Adipocyte (in vitro differentiated cells): Measurements from ENCODE around the gene RUSF1.
"Not testable (repeated sequence)": the region's sequence is repeated elsewhere in the genome, so short reads cannot be mapped to it uniquely, and the experiment has no call there.

Source experiments
- DNase-seq: peaks from one replicate; pipeline ENCODE4 v3.0.0-alpha.2; 2015; ENCODE audit warnings: low read depth
- H3K27me3 ChIP-seq: replicated peaks from 2 replicates; pipeline ENCODE4 v1.7.0; 2013; ENCODE audit warnings: mild to moderate bottlenecking, low read length, moderate library complexity; ENCODE audit not compliant: control insufficient read depth, insufficient read depth
- H3K36me3 ChIP-seq: 2 replicates; pipeline ENCODE4 v1.7.0; 2013; ENCODE audit warnings: low read length, mild to moderate bottlenecking, moderate library complexity; ENCODE audit not compliant: control insufficient read depth, insufficient read depth, severe bottlenecking
- H3K4me1 ChIP-seq: 2 replicates; pipeline ENCODE4 v1.7.0; 2013; ENCODE audit warnings: mild to moderate bottlenecking, low read length, moderate library complexity; ENCODE audit not compliant: control insufficient read depth, insufficient read depth
- H3K4me3 ChIP-seq: 2 replicates; pipeline ENCODE4 v1.7.0; 2013; ENCODE audit warnings: mild to moderate bottlenecking, low read length, moderate library complexity
- H3K9ac ChIP-seq: 2 replicates; pipeline ENCODE4 v1.7.0; 2013; ENCODE audit warnings: mild to moderate bottlenecking, low read length, moderate library complexity
- H3K9me3 ChIP-seq: 2 replicates; pipeline ENCODE4 v1.7.0; 2013; ENCODE audit warnings: mild to moderate bottlenecking, low read length, moderate library complexity; ENCODE audit not compliant: control insufficient read depth

The RUSF1 gene

DNA sequence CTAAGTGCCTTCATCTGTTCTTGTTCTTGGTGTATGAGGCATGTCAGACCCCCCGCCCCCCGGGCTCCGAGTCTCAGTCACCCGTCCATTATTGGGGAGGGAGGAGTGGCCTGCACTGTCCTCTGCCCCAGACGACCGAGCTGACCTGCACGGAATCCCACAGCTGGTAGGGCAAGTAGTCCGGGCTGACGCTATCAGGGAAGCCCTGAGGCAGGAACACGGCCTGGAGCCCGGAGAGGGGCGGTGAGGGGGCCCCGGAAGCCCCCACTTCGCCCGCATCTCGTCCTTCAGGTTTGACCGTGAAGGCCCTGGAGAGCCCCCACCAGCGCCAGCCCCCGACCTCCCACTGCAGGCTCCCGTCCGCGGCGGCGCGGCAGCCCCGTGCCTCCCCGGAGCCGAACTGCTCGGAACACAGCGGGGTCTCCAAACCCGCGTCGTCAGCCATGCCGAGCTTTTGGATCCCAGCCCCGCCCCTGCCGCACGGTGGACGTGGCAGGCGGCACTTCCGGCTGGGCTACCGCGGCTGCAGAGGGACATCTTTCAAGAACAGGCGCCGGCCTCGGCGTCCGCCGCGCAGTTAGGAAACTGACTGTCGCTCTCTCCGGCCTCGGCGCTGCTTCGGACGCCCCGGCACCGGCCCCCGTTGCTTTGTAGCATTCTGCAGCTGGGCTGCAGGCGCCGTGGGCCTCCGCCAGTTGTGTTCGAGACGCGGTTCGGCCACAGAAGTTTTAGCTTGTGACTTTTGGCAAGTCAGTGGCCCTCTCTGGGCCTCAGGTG is at the start of gene RUSF1:
TSS of gene RUSF1 (minus strand) at position 463 of the 777 bp plus-strand sequence. CDS start at position 445, 18 bp downstream.
- H3K36me3 ChIP-seq = no peaks in the 10 kb centered on the region
- peak within 1 kb of the TSS; percentile 95 for H3K4me3 ChIP-seq
- H3K4me1 ChIP-seq = peaks cover 21% of the 10 kb centered on the region
- H3K9ac ChIP-seq = peak within 1 kb of the TSS; percentile 92
- peak; percentile 95 for DNase-seq
- H3K27me3 ChIP-seq = no peaks in the 10 kb centered on the region
- H3K9me3 ChIP-seq = no peaks in the 10 kb centered on the region

DNA sequence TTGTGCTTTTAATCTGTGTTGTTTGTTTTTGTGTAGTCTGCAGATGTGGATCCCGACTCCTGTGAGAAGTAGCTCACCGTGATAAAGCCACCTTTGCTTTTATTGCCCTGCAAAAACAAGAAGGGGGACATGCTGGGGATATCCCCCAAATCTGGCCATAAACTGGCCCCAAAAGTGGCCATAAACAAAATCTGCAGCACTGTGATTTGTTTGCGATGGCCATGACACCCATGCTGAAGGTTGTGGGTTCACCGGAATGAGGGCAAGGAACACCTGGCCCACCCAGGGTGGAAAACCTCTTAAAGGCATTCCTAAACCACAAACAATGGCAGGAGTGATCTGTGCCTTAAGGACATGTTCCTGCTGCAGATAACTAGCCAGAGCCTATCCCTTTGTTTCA is 34.6 kb upstream of the RUSF1 start:
- DNase-seq = no peak
- no peak overlapping the region for H3K9ac ChIP-seq
- no peaks in the 10 kb centered on the region for H3K4me1 ChIP-seq
- no peak overlapping the region for H3K4me3 ChIP-seq
- no peaks in the 10 kb centered on the region for H3K27me3 ChIP-seq
- H3K9me3 ChIP-seq = peaks cover 13% of the 10 kb centered on the region
- H3K36me3 ChIP-seq = no peaks in the 10 kb centered on the region

DNA sequence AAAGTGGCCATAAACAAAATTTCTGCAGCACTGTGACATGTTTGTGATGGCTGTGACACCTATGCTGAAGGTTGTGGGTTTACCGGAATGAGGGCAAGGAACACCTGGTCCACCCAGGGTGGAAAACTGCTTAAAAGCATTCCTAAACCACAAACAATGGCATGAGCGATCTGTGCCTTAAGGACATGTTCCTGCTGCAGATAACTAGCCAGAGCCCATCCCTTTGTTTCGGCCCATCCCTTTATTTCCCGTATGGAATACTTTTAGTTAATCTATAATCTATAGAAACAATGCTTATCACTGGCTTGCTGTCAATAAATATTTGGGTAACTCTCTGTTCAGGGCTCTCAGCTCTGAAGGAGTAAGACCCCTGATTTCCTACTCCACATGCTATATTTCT is 31.6 kb upstream of the RUSF1 start:
- not testable (repeated sequence) for DNase-seq, H3K4me1 ChIP-seq, H3K9ac ChIP-seq, H3K27me3 ChIP-seq, H3K4me3 ChIP-seq, H3K36me3 ChIP-seq
- peaks cover 13% of the 10 kb centered on the region for H3K9me3 ChIP-seq

DNA sequence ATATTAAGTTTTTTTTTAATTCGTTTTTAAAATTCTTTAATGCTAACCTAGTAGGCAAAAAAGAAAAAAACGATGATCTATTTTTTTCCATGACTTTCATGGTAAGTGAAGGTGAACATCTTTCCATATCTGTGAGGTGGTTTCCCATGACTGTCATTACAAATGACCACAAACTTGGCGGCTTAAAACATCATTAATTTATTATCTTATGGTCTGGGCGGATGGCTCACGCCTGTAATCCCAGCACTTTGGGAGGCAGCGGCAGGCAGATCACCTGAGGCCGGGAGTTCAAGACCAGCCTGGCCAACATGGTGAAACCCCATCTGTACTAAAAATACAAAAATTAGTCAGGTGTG is 30.0 kb upstream of the RUSF1 start:
- H3K27me3 ChIP-seq, H3K36me3 ChIP-seq, H3K9ac ChIP-seq, H3K4me3 ChIP-seq, H3K4me1 ChIP-seq, DNase-seq: not testable (repeated sequence)
- peaks cover 13% of the 10 kb centered on the region for H3K9me3 ChIP-seq

DNA sequence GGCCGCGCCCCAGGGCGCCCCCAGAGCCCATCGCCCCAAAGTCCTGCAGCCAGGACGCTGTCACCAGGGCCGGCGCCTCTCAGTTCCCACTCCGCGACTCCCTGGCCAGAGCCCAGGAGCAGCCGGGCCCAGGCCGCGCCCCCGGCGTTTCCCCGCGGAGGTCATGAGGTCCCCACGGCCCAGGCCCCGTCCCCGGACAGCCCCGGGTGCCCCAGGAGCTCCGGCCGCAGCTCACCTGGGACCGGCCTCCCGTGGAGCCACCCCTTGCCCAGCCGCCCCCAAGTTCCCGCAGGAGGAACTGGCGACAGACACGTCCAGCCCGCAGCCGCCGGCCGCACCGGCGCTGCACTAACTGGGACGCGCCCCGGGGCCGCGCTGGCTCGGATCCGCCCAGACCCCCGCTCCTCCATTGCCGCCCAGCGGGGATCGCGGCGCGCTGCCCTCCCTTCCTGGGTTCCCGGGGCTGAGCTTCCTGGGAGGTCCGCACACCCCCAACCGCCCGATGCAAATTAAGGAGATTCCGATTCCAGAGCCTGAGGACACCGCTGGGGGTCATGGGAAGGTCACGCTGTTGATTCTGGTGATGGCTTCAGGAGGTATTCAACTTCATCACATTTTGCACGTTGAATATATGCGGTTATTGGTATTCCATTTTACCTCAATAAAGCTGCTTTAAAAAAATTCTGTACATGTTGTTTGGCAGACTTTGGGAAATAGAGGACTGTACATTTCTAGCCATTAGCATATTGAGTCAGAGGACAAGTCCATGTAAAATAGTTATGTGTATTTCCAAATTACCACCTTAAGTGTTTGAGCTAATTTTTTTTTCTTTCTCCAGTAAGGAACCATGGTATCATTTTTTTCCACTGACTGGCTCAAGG is 29.4 kb upstream of the RUSF1 start:
- Histone ChIP-seq H3K36me3 (no peaks in the 10 kb centered on the region), H3K9me3 (peaks cover 10% of the 10 kb centered on the region), H3K27me3 (peaks cover 6% of the 10 kb centered on the region), H3K4me1 (no peaks in the 10 kb centered on the region), H3K4me3 (no peak overlapping the region), H3K9ac (no peak overlapping the region)
- DNase-seq = no peak

DNA sequence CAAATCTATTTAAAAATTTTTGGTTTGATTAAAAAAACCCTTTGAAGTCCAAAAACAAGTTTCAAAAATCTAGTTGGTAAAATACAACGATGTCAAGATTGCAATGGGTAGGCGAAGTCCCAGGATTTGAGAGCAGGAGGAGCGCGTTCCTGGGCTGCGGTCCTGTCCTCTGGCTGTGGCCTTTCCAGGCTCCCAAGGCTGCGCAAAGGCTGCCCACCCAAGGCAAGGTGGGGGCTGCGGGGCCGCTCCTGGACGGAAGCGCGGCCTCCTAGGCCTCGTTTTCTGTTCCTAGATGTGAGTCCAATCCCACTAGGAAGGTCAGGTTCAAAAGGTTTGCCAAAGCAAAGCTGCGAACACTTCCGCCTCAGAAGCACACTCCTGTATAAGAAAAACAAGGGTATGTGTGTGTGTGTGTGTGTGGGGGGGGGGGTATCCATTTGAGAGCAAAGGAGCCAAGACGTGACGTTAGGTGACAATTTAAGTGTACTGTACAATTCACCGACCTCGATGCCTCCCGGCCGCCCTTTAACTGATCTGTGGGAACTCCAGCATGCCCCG is 28.7 kb upstream of the RUSF1 start:
- H3K9ac ChIP-seq = no peak overlapping the region
- no peak for DNase-seq
- H3K4me1 ChIP-seq = no peaks in the 10 kb centered on the region
- peaks cover 6% of the 10 kb centered on the region for H3K27me3 ChIP-seq
- no peaks in the 10 kb centered on the region for H3K36me3 ChIP-seq
- H3K4me3 ChIP-seq = no peak overlapping the region
- H3K9me3 ChIP-seq = peaks cover 8% of the 10 kb centered on the region

DNA sequence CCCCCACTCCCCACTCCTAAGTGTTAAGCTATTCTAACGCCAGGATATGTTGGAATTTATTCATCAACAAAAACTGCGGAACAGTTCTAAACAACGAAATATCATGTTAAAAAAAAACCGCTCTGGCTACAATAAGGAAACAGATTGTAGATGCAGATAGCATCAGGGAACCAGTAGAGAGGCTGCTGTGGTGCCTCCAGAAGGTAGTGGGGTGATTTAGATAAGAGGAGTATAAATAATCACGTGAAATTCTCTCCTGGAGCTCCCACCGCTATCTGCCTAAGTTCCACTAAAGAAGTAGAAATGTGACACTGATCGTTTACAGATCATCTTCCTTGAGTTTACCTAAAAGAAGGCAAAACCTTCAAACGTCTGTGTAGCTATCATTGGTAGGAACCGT is 27.5 kb upstream of the RUSF1 start:
- peaks cover 6% of the 10 kb centered on the region for H3K27me3 ChIP-seq
- peaks cover 8% of the 10 kb centered on the region for H3K9me3 ChIP-seq
- no peak overlapping the region for H3K9ac ChIP-seq
- DNase-seq = no peak
- H3K36me3 ChIP-seq = no peaks in the 10 kb centered on the region
- H3K4me1 ChIP-seq = no peaks in the 10 kb centered on the region
- H3K4me3 ChIP-seq = no peak overlapping the region

DNA sequence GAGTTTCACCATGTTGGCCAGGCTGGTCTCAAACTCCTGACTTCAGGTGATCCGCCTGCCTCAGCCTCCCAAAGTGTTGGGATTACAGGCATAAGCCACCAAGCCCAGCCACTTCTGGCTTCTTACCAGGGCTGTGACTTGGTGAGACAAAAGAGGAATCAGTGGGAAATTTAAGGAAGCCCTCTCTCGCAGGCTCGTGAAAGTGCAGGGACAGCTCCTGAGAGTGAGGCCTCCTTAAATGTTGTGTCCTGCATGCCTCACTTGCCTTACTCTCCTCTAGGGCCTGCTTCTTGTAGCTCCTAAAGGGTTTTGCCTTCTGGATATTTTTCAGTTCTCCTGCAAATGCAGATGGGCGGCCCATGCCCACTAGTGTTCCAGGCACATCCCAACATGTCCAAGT is 24.7 kb upstream of the RUSF1 start:
- no peak for DNase-seq
- Histone ChIP-seq H3K27me3 (peaks cover 25% of the 10 kb centered on the region), H3K9me3 (no peaks in the 10 kb centered on the region), H3K9ac (no peak overlapping the region), H3K4me3 (no peak overlapping the region), H3K4me1 (no peaks in the 10 kb centered on the region), H3K36me3 (no peaks in the 10 kb centered on the region)

DNA sequence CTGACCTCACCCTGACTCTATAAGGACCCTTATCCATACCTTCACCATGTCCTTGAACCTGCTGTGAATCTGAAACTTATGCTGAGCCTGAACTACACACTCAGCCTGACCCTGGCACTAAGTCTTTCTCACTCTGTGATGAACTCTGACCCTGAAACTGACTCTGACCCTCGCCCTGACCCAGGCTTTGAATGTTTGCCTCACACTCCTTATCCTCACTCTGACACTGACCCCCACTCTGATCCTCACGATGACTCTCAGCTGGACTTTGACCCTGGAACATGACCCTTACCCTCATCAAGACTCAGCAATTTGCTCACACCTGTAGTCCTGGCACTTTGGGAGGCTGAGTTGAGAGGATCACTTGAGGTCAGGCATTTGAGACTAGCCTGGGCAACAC is 23.9 kb upstream of the RUSF1 start:
- Histone ChIP-seq H3K36me3 (no peaks in the 10 kb centered on the region), H3K4me3 (no peak overlapping the region), H3K9ac (no peak overlapping the region), H3K9me3 (no peaks in the 10 kb centered on the region), H3K27me3 (peaks cover 30% of the 10 kb centered on the region), H3K4me1 (no peaks in the 10 kb centered on the region)
- DNase-seq = no peak

DNA sequence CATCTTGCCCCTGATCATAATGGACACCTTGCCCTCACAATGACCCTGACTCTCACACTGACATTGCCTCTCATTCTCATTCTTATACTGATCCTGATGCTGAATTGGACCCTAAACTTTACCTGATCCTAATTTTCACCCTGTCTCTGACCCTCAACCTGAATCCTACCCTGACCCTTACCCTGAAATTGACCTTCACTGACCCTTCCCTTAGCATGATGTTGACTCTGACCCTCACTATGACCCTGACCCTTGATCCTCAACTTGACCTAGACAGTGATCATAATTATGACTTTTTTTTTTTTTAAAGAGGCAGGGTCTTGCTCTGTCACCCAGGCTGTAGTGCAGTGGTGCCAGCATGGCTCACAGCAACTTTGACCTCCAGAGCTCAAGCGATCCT is 22.9 kb upstream of the RUSF1 start:
- H3K4me3 ChIP-seq = no peak overlapping the region
- H3K4me1 ChIP-seq = no peaks in the 10 kb centered on the region
- peaks cover 25% of the 10 kb centered on the region for H3K27me3 ChIP-seq
- DNase-seq = no peak
- no peaks in the 10 kb centered on the region for H3K36me3 ChIP-seq
- no peaks in the 10 kb centered on the region for H3K9me3 ChIP-seq
- H3K9ac ChIP-seq = no peak overlapping the region

DNA sequence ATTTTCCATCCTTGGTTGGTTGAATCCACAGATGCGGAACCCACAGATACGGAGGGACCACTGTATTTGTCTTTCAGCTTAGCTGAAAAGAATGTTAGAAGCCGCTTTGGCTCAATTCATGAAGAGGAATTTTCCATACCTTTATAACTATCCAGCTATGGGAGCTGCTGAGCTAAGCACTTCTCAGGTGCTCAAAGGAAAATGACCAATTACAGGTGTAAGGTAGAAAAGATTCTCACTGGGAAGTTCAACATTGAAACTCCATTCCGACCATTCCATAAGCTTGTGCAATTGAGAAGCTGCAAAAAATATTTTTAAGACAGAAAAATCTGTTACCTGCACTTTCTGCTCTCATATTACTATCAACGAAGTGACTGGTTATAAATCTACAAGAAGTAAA is 22.2 kb upstream of the RUSF1 start:
- H3K36me3 ChIP-seq = no peaks in the 10 kb centered on the region
- no peaks in the 10 kb centered on the region for H3K4me1 ChIP-seq
- H3K9me3 ChIP-seq = no peaks in the 10 kb centered on the region
- H3K9ac ChIP-seq = no peak overlapping the region
- no peak overlapping the region for H3K4me3 ChIP-seq
- peaks cover 25% of the 10 kb centered on the region for H3K27me3 ChIP-seq
- DNase-seq = no peak
